Stimulated activated CD8-positive, alpha-beta memory T cell treated with anti-CD3 and anti-CD28 coated beads, Interleukin-7, amount 100 ng/mL, for 4 hours (primary cell): Measurements from ENCODE around the gene CT47C1.

Experiments used
- DNase-seq, 2 donors: peaks; one replicate each; pipeline ENCODE4 v3.0.0-alpha.2; 2020; ENCODE audit warnings: low read depth in 2 of 2

The CT47C1 gene

DNA sequence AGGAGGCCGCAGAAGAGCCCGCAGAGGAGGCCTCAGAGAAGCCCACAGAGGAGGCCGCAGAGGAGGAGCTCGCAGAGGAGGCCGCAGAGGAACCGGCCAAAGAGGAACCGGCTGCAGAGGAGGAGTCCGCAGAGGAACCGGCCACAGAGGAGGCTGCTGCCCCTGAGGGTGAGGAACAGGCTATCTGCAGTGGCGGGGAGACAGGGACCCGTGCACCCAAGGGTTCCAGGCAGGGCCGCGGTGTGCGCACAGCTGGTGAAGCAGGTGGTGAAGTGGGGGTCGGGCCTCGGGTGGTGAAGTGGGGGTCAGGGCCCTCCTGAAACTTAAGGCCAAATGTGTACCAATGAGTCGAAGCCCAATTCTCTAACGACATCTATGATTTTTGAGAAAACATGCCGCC, 1.1 kb downstream of the CT47C1 start:
- no peak for DNase-seq

DNA sequence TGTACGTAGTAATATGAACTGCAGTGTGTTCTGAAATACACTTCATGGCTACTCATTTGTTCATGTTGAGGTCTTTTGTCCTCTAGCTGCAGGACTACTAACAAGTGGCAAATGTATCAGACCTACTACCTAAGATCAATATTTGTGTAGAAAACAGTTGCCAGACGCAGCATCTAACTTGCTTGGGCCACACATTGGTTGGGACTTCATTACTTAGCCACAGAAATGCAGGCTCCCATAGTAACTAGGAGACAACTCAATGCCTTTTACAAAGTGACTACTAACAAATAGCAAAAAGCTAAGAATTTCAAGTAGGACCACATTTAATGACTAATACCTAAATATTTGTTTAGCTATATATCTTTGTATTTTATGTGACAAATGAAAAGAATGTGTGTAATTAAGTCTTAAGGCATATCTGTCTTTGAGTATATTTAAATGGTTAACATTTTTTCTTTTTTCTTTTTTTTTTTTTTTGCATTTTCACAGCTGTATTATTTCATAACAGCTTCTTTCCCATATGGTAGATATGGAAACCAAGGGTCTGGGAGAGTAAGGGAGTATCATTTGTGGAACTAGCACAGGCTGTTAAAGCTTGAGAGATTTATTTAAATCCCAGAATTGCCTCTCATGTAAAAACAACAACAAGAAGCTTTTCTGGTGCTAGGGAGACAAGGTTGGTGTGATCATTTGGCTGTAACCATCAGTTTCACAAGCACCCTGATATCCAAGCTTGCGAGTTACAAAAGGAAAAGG, 2.7 kb downstream of the CT47C1 start:
- no peak for DNase-seq

- no peak for DNase-seq
Observed at GRCh38 chrX:119082278-119082677, 9.5 kb downstream of the CT47C1 start.

DNA sequence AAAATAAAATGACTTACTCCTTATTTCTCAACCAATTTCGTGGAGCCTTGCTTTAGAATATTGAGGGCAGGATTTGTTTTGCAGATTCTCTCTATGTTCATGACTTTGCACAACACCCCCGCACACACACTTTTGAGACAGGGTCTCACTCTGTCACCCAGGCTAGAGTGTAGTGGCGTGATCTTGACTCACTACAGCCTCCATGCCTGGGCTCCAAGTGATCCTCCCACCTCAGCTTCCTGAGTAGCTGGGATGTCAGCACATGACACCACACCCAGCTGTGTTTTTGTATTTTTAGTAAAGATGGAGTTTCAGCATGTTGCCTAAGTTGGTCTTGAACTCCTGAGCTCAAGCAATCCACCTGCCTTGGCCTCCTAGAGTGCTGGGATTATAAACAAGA, 12.0 kb downstream of the CT47C1 start:
- DNase-seq: no peak

DNA sequence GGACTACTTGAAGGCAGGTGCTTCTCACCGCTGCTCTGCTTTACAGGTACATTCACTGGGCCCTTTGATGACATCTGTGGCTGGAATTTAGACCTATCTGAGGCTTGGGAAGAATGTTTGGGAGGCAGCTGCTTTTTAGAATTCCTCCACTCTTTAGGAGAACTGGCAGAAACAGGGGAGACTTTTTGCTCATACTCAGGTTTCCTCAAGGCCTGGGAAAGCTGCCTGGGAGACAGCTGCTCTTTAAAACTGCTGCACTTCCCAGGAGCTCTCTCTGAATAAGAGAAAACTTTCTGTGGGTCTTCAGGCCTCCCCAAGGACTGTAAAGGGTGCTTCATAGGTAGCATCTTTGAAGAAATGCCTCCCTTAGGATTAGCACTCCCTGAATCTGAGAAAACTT, 14.3 kb downstream of the CT47C1 start:
- no peak for DNase-seq

DNA sequence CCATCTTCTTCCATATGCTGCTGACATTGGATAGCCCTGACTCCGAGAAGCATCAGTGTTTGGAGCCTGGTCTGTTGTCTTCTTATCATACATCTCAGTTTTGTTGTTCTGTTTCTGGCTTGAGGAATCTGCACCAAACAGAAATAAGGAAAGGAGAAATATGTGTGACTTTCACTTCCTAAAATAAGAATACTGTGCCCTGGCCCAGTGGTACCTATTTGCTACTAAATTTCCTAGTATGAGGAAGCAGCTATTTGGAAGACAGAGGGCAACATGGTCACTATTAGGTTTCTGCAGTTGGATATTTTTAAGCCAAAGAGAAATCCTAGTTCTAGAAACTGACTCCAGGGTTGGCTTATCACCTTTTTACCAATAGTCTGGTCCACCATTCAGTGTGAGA, 16.8 kb downstream of the CT47C1 start:
- DNase-seq: no peak

- no peak for DNase-seq
Observed at GRCh38 chrX:119090627-119091026, 17.8 kb downstream of the CT47C1 start.

DNA sequence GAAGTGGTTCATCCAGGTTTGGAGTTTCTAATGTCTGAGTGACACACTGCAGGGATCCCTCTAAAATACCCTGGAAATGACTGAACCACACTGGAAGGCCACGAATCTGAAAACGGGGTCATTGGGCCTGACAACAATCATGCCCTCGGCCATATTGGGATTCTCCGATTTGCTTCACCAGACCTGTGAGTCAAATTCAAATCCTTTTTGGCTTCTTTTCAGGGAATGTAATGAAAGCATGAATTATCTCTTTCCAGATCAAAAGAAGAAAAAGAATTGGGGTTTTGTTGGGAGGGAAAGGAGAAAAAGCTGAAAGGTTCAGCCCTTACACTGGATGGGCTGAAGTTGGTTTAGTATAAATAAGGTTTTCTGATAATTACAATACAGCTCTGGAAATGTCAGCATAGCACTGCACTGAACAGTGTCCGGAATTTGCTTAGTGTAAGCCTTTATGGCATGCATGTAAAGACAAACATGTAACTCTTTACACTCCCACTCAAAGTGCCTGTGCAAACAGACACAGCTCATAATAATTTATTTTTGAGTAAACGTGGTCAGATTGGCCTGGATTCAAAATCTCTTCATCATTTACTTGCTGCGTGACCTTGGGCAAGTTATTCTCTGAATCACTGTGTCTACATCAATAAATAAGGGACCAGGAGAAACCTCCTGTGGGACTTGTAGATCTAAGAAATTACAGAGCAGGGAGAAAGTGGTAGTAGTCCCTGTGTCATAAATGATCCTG, 21.4 kb downstream of the CT47C1 start:
- no peak for DNase-seq

- no peak for DNase-seq
Observed at GRCh38 chrX:119094819-119095218, 22.0 kb downstream of the CT47C1 start.

GRCh38 chrX:119095936-119096335, 23.1 kb downstream of the CT47C1 start:
- DNase-seq: no peak

DNA sequence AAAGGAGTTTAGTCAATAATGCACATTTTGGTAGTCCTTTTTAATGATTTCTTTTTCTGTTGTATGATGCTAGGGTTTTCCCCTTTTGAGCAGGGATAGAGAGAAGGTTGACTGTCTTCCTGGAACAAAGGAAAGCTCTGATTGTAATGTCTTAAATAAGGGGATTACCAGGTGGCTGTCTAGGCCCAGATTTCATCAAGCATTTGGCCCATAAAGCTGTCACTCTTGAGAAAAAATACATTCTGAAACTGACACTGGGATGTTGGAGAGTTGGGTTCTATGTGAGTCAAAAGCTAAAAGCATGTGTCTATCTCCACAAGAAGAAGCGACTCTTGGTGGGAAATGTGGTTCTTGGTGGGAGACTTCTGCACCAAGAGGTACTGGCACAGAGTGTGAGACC, 28.4 kb downstream of the CT47C1 start:
- no peak for DNase-seq

GRCh38 chrX:119105826-119106225, 33.0 kb downstream of the CT47C1 start:
- no peak for DNase-seq

DNA sequence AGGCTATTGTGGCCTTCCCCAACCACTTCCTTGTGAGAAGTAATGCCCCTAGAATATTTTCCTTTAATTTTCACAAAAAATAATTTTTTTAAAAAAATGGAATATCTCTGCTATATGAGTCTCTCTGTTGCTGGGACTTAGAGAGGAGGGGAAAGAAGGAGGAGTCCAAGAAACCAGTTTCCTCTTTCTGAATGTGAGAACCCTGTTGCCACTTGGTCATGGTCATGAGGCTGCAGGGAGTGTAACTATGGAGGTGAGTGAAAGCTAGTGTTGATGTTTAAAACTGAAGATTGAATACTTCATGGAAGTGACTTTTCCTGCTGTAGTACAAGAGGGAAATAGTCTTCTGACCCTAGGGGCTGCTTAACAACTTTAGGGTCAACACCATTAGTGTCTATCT, 34.4 kb downstream of the CT47C1 start:
- no peak for DNase-seq

DNA sequence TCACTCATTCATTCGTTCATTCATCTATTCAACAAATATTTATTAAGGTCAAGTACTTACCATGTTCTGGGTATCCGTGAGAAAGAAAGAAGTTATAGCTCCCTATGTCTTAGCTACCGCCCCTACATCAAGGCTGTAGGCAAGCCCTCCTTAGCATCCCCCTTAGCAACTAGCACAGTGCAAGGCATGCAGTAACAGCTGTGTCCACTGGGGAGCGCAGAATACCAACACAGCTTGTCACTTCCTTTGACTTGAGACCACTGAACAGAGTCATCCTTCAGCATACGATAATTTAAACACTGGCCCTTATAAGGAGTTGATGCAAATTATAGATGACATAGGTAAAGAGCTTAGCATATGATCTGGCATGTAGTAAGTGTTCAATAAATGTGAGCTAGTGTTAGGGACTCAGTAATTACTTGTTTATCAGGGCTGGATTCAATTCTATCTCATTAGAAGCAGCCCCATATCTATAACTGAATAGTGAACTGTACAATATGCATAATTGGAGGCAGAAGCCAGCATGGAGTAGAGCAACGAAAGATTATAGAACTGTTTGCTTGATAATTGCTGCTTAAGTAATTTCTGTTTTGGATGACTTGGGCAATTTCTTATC, 46.1 kb downstream of the CT47C1 start:
- peak; percentile 9 to 21 for DNase-seq

GRCh38 chrX:119121341-119121740, 48.5 kb downstream of the CT47C1 start:
- no peak for DNase-seq
